Neural crest cell (in vitro differentiated cells): Measurements from ENCODE around the gene ALDH9A1. TPM values are rescaled to one million over a fixed set of nuclear protein-coding genes. Genes with fewer than 3 reads are reported as not detected.

ENCODE experiments used
- DNase-seq: peaks from one replicate; pipeline ENCODE4 v3.0.0; 2021; ENCODE audit warnings: low read depth, mixed read lengths, low spot score
- H3K27ac Mint-ChIP-seq: one replicate; pipeline ENCODE4 v1.8.0; 2021; ENCODE audit warnings: mild to moderate bottlenecking, mixed read lengths; ENCODE audit not compliant: unreplicated experiment
- H3K27me3 Mint-ChIP-seq: 2 replicates; pipeline ENCODE4 v1.8.0; 2021; ENCODE audit warnings: low read depth, mild to moderate bottlenecking, mixed read lengths
- H3K36me3 Mint-ChIP-seq: 2 replicates; pipeline ENCODE4 v1.8.0; 2021; ENCODE audit warnings: low read depth, mild to moderate bottlenecking, mixed read lengths
- H3K4me1 Mint-ChIP-seq: 2 replicates; pipeline ENCODE4 v1.8.0; 2021; ENCODE audit warnings: mixed read lengths
- H3K4me3 Mint-ChIP-seq: one replicate; pipeline ENCODE4 v1.8.0; 2021; ENCODE audit warnings: mild to moderate bottlenecking, mixed read lengths
- H3K9me3 Mint-ChIP-seq: 2 replicates; pipeline ENCODE4 v1.8.0; 2021; ENCODE audit warnings: mixed read lengths
- CTCF ChIP-seq: fragments of 200-600 bp; sonication (generic); conservative IDR thresholded peaks from 2 replicates; pipeline ENCODE4 v1.5.0; 2021; ENCODE audit warnings: antibody characterized with exemption, mild to moderate bottlenecking
- total RNA-seq: library from RNA; stranded (reverse); gene quantifications from 2 replicates; pipeline ENCODE4 v1.2.1, GENCODE V29; 2021

ALDH9A1 gene
- total RNA-seq, 1 donor from 2014 or later = 43.3 TPM

GRCh38 chr1:165624441-165624840 is 73.9 kb downstream of the ALDH9A1 start:
- no peak for DNase-seq
- Mint-ChIP-seq H3K9me3 (no peaks in the 10 kb centered on the region), H3K27me3 (peaks cover 22% of the 10 kb centered on the region), H3K27ac (no peak overlapping the region), H3K4me3 (no peak overlapping the region), H3K4me1 (no peaks in the 10 kb centered on the region), H3K36me3 (no peaks in the 10 kb centered on the region)
- TF ChIP-seq CTCF = no peak

- peaks cover 23% of the 10 kb centered on the region for H3K27me3 Mint-ChIP-seq
- no peaks in the 10 kb centered on the region for H3K9me3 Mint-ChIP-seq
- H3K4me1 Mint-ChIP-seq = no peaks in the 10 kb centered on the region
- no peak for DNase-seq
- no peak overlapping the region for H3K4me3 Mint-ChIP-seq
- H3K36me3 Mint-ChIP-seq = no peaks in the 10 kb centered on the region
- no peak for TF ChIP-seq CTCF
- no peak overlapping the region for H3K27ac Mint-ChIP-seq
Measured at GRCh38 chr1:165623624-165624023, 74.7 kb downstream of the ALDH9A1 start.

GRCh38 chr1:165619647-165620151 is 78.7 kb downstream of the ALDH9A1 start:
- peaks cover 48% of the 10 kb centered on the region for H3K27me3 Mint-ChIP-seq
- H3K4me1 Mint-ChIP-seq = no peaks in the 10 kb centered on the region
- DNase-seq = no peak
- TF ChIP-seq CTCF = no peak
- no peaks in the 10 kb centered on the region for H3K9me3 Mint-ChIP-seq
- no peak overlapping the region for H3K27ac Mint-ChIP-seq
- H3K36me3 Mint-ChIP-seq = no peaks in the 10 kb centered on the region
- no peak overlapping the region for H3K4me3 Mint-ChIP-seq

- Mint-ChIP-seq H3K27ac (peak overlapping the region; percentile 28), H3K4me3 (no peak overlapping the region), H3K4me1 (no peaks in the 10 kb centered on the region), H3K9me3 (no peaks in the 10 kb centered on the region), H3K27me3 (peaks cover 48% of the 10 kb centered on the region), H3K36me3 (no peaks in the 10 kb centered on the region)
- no peak for DNase-seq
- TF ChIP-seq CTCF = no peak
Measured at GRCh38 chr1:165616987-165617546, 81.3 kb downstream of the ALDH9A1 start.

DNA sequence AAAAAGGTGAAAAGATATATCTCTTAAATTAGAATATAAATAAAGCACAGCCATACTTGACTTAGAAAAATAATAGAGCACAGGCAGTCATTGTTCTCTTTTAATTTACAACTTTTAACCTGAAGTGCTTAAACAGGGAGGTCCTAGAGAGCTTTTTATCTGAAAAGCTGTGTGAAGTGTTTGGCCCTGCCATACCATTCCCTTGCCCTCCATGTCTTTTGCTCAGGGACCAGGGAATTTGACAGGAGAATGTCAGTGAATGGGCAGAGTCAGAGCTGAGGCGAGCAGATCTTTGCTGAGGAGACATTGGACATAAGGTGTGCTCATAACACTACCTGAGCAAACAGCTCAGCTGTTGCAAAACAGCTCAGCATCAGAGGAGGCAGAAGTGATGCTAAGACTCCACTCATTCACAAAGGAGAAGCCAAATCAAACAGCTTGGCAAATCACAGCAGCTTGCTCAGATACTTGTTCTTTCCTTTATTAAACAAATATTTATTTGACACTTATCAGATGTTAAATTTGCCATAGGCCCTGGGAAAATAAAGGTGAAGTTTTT is 82.2 kb downstream of the ALDH9A1 start:
- no peak overlapping the region for H3K4me3 Mint-ChIP-seq
- H3K27me3 Mint-ChIP-seq = peaks cover 52% of the 10 kb centered on the region
- TF ChIP-seq CTCF = no peak
- H3K36me3 Mint-ChIP-seq = no peaks in the 10 kb centered on the region
- H3K9me3 Mint-ChIP-seq = no peaks in the 10 kb centered on the region
- H3K4me1 Mint-ChIP-seq = no peaks in the 10 kb centered on the region
- DNase-seq = no peak
- no peak overlapping the region for H3K27ac Mint-ChIP-seq

Other genes starting within 250 kb of the ALDH9A1 start
- gene LRRC52, start 154.6 kb downstream of the ALDH9A1 start, total RNA-seq = not detected in 2 replicates
- 94.2 and 100.0 TPM in 2 replicates for gene MGST3, start 67.3 kb downstream of the ALDH9A1 start, total RNA-seq
- 85.4 and 95.1 TPM in 2 replicates for gene TMCO1, start 70.3 kb upstream of the ALDH9A1 start, total RNA-seq
- 64.6 and 66.7 TPM in 2 replicates for gene UCK2, start 129.1 kb upstream of the ALDH9A1 start, total RNA-seq